Measurements from ENCODE around the gene RBM22.

Gene RBM22

GRCh38 chr5:150651924-150652671 is 48.8 kb downstream of the RBM22 start:
- no peak for DNase-seq (ENCODE audit: low read depth)

- DNase-seq (ENCODE audit: low read depth), result no peak
These were observed 49.5 kb downstream of the RBM22 start for GRCh38 chr5:150651382-150651781.

- DNase-seq (ENCODE audit: low read depth), result no peak
These were observed 50.5 kb downstream of the RBM22 start for GRCh38 chr5:150650021-150651006.

GRCh38 chr5:150649108-150650020 is 51.5 kb downstream of the RBM22 start:
- no peak for DNase-seq (ENCODE audit: low read depth)

- no peak for DNase-seq (ENCODE audit: low read depth)
These were observed 52.4 kb downstream of the RBM22 start for GRCh38 chr5:150648294-150649107.

- DNase-seq (ENCODE audit: low read depth), result no peak
These were observed 53.3 kb downstream of the RBM22 start for GRCh38 chr5:150647275-150648251.

GRCh38 chr5:150645070-150645700 is 55.7 kb downstream of the RBM22 start:
- DNase-seq (ENCODE audit: low read depth), result peak; percentile 87

GRCh38 chr5:150644514-150644913 is 56.3 kb downstream of the RBM22 start:
- no peak for DNase-seq (ENCODE audit: low read depth)

GRCh38 chr5:150644058-150644457 is 56.8 kb downstream of the RBM22 start:
- no peak for DNase-seq (ENCODE audit: low read depth)

- no peak for DNase-seq (ENCODE audit: low read depth)
These were observed 57.7 kb downstream of the RBM22 start for GRCh38 chr5:150642991-150643710.

GRCh38 chr5:150642567-150642927 is 58.3 kb downstream of the RBM22 start:
- peak; percentile 85 for DNase-seq (ENCODE audit: low read depth)

- DNase-seq (ENCODE audit: low read depth), result no peak
These were observed 58.9 kb downstream of the RBM22 start for GRCh38 chr5:150641824-150642566.

- DNase-seq (ENCODE audit: low read depth), result no peak
These were observed 59.8 kb downstream of the RBM22 start for GRCh38 chr5:150641006-150641570.
